Activated naive CD4-positive, alpha-beta T cell treated with anti-CD3 and anti-CD28 coated beads for 36 hours (primary cell): ENCODE data around the gene FBXW2. TPM values are rescaled to one million over a fixed set of nuclear protein-coding genes. Genes with fewer than 3 reads are reported as not detected.

Experiments used
- CTCF ChIA-PET: fragments of 350-600 bp; sonication (Branson Sonifier 250); formaldehyde crosslinking; loops from one replicate; lab custom pipeline; 2021; ENCODE audit warnings: antibody characterized with exemption; lab: Charles Lee
- DNase-seq: peaks from one replicate; pipeline ENCODE4 v3.0.0-alpha.2; 2020
- H3K27ac Mint-ChIP-seq: one replicate; pipeline ENCODE4 v1.8.0; 2021; ENCODE audit warnings: mild to moderate bottlenecking, mixed read lengths
- H3K27me3 Mint-ChIP-seq: one replicate; pipeline ENCODE4 v1.8.0; 2021; ENCODE audit warnings: low read depth, mixed read lengths
- H3K36me3 Mint-ChIP-seq: one replicate; pipeline ENCODE4 v1.8.0; 2021; ENCODE audit warnings: low read depth, mixed read lengths
- H3K4me1 Mint-ChIP-seq: one replicate; pipeline ENCODE4 v1.8.0; 2021; ENCODE audit warnings: low read depth, mixed read lengths
- H3K4me3 Mint-ChIP-seq: one replicate; pipeline ENCODE4 v1.8.0; 2021; ENCODE audit warnings: mild to moderate bottlenecking, moderate library complexity, mixed read lengths
- H3K9me3 Mint-ChIP-seq: one replicate; pipeline ENCODE4 v1.8.0; 2021; ENCODE audit warnings: mixed read lengths
- intact Hi-C: fragments of 100-400 bp; cut with micrococcal nuclease; formaldehyde crosslinking; loops from one replicate; pipeline ENCODE4 v1.15.1; 2023
- total RNA-seq, 2 experiments: library from RNA; stranded (reverse); gene quantifications; one replicate each; pipeline ENCODE4 v1.2.3, GENCODE V29; 2021

The FBXW2 gene
- total RNA-seq, 2 experiments from 2014 or later = 60.8 to 64.4 TPM

DNA sequence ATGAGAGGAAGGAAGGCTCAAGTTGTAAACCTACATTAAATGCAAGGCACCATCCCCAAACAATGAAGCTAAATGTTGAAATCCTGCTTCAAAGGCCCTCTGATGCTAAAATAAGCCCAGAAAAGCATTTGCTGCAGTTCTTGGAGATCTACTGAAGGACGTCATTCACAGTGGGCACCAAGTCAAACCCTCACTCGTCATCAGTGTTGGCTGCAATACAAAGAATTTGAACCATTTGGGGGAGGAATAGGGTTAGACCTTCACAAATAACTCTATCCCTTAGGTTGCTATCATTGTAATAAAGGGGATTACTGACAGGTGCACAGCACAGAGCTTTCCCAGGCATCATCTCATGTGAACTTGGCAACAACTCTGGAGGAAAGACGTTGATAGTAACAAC, 69.7 kb downstream of the FBXW2 start:
- CTCF ChIA-PET = no interaction called here
- Mint-ChIP-seq H3K27ac (no peak overlapping the region), H3K9me3 (no peaks in the 10 kb centered on the region), H3K4me1 (peaks cover 7% of the 10 kb centered on the region), H3K27me3 (no peaks in the 10 kb centered on the region), H3K36me3 (no peaks in the 10 kb centered on the region), H3K4me3 (no peak overlapping the region)
- DNase-seq = no peak
- intact Hi-C loops = no loop called here

DNA sequence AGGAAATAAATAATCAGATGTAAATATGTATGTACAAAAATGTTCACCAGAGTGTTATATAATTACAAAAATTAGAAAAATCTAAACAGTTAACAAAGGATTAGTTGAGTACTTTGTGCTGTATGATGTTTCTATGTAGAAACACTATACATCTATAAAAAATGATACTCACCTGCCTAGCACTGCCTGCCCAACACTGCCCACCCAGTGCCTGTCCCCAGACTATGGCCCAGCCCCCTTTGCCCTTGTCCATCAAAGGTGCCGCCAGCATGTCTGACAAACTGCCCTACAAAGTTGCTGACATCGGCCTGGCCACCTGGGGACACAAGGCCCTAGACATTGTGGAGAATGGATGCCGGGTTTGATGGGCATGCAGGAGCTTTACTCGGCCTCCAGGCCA, 72.8 kb downstream of the FBXW2 start:
- Mint-ChIP-seq H3K36me3 (no peaks in the 10 kb centered on the region), H3K4me1 (no peaks in the 10 kb centered on the region), H3K4me3 (no peak overlapping the region), H3K27ac (no peak overlapping the region), H3K27me3 (no peaks in the 10 kb centered on the region), H3K9me3 (no peaks in the 10 kb centered on the region)
- intact Hi-C loops = no loop called here
- DNase-seq = no peak
- CTCF ChIA-PET = interaction anchor here (0.7 to 1.6 kb wide), 2 partner anchors 10 to 491 kb away, joined by 3 read pairs; no protein-coding TSS in a partner anchor

DNA sequence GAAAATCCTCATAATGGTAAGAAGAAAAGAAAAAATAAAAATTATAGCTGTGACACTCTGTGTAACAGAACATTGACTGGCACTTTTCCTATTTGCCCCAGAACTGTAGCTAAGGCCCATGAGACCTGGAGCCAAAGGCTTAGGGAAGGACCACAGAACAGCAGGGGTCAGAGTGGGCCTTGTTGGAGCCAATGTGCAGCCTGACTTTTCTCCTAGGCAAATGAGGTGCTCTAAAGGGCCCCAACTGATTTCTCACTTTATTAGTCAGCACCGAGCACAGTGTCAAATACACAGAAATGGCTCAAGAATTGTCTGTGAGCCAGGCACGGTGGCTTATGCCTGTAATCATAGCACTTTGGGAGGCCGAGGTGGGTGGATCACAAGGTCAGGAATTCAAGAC, 74.9 kb downstream of the FBXW2 start:
- Mint-ChIP-seq H3K27me3 (no peaks in the 10 kb centered on the region), H3K9me3 (no peaks in the 10 kb centered on the region), H3K4me1 (peaks cover 3% of the 10 kb centered on the region), H3K36me3 (no peaks in the 10 kb centered on the region), H3K27ac (no peak overlapping the region), H3K4me3 (no peak overlapping the region)
- CTCF ChIA-PET = interaction anchor here (1.5 kb wide), 1 partner anchor 38 kb away, joined by 3 read pairs; no protein-coding TSS in a partner anchor
- DNase-seq = no peak
- intact Hi-C loops = no loop called here

DNA sequence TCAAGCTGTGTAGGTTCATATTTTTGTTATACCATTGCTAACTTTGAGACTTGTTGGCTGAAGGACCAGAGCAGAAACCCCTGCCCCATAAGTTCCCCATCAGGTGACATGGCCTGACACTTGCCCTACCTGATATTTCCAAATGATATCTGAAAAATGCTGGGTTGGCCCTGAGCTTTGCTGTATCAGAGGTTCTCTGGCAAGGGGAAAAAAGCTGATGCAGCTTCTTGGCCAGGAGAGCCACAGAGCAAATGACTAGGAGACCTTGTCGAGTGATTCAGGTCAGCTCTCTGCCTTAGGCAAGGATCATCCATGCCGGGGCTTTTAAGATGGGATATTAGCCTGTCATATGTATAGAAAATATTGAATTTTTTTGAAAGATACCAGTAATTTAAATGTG, 76.0 kb downstream of the FBXW2 start:
- Mint-ChIP-seq H3K27ac (no peak overlapping the region), H3K36me3 (no peaks in the 10 kb centered on the region), H3K4me1 (peaks cover 14% of the 10 kb centered on the region), H3K27me3 (no peaks in the 10 kb centered on the region), H3K9me3 (no peaks in the 10 kb centered on the region), H3K4me3 (no peak overlapping the region)
- CTCF ChIA-PET = interaction anchor here (0.6 to 1.5 kb wide), 3 partner anchors 40 to 504 kb away, joined by 3 to 4 read pairs (median 3); no protein-coding TSS in a partner anchor
- intact Hi-C loops = no loop called here
- DNase-seq = no peak

DNA sequence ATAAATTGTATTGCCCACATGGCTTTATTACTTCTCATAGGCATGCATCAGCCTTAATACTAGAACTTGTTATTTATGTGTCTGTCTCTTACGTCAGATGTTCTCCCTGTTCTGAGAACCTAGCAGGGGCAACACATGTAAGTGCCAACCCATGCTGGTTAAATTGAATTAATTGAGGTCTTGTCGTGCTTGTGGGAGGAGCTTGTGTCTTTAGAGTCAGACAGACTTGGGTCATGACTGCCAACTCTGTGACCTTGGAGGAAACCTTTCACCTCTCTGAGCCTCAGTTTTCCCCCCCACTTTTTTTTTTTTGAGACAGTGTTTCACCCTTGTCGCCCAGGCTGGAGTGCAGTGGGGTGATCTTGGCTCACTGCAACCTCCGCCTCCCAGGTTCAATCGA, 76.7 kb downstream of the FBXW2 start:
- H3K4me1 Mint-ChIP-seq = peaks cover 21% of the 10 kb centered on the region
- no peaks in the 10 kb centered on the region for H3K9me3 Mint-ChIP-seq
- intact Hi-C loops = no loop called here
- no peak overlapping the region for H3K27ac Mint-ChIP-seq
- CTCF ChIA-PET = interaction anchor here (1.2 to 1.4 kb wide), 2 partner anchors 10 to 343 kb away, joined by 3 read pairs; no protein-coding TSS in a partner anchor
- H3K27me3 Mint-ChIP-seq = no peaks in the 10 kb centered on the region
- no peak overlapping the region for H3K4me3 Mint-ChIP-seq
- DNase-seq = no peak
- H3K36me3 Mint-ChIP-seq = no peaks in the 10 kb centered on the region

DNA sequence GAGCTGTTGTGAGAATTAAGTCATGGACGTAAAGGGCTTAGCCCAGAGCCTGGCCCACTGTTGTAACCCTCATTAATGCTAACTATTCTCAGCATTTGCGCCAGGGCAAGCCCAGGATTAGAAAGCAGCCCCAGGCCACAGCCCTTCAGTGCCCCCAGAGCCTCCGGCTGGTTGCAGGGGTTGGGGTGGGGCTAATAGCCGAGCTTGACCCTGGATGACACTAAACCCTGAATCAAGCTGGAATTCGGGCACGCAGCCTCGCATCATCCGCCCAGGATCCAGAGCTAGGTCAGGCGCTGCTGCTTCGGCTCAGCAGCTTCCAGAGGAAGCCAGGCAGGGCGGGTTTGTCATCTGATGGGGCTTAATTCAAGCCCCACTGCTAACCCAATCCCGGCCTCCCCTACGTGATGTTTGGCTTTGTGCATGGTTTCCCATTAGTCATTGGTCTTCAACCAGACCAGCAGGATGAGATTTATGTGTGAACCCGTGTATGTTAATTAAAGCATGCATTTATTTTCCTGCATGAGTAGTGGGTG, 77.8 kb downstream of the FBXW2 start:
- H3K27me3 Mint-ChIP-seq = no peaks in the 10 kb centered on the region
- no peak for DNase-seq
- H3K9me3 Mint-ChIP-seq = no peaks in the 10 kb centered on the region
- H3K36me3 Mint-ChIP-seq = no peaks in the 10 kb centered on the region
- intact Hi-C loops = loop anchor here (2.0 kb wide), 1 partner anchor 405 kb away; no protein-coding TSS in a partner anchor
- H3K27ac Mint-ChIP-seq = no peak overlapping the region
- CTCF ChIA-PET = interaction anchor here (0.6 to 1.4 kb wide), 4 partner anchors 11 to 96 kb away, joined by 3 to 4 read pairs (median 4); no protein-coding TSS in a partner anchor
- peaks cover 31% of the 10 kb centered on the region for H3K4me1 Mint-ChIP-seq
- H3K4me3 Mint-ChIP-seq = peak overlapping the region; percentile 82

GRCh38 chr9:120714846-120715388, 78.3 kb downstream of the FBXW2 start:
- Mint-ChIP-seq H3K27me3 (no peaks in the 10 kb centered on the region), H3K4me3 (peak overlapping the region; percentile 82), H3K27ac (no peak overlapping the region), H3K9me3 (no peaks in the 10 kb centered on the region), H3K36me3 (no peaks in the 10 kb centered on the region), H3K4me1 (peaks cover 35% of the 10 kb centered on the region)
- no peak for DNase-seq
- CTCF ChIA-PET = interaction anchor here (0.6 to 1.4 kb wide), 3 partner anchors 12 to 95 kb away, joined by 3 to 4 read pairs (median 4); no protein-coding TSS in a partner anchor
- intact Hi-C loops = loop anchor here (1.0 to 5.0 kb wide), 10 partner anchors 41 to 487 kb away; partner anchors contain the start of genes CDK5RAP2, CNTRL, FBXW2 and RAB14

GRCh38 chr9:120714088-120714845, 78.9 kb downstream of the FBXW2 start, which contains the start of gene MEGF9:
TSS of gene MEGF9 (minus strand) at chr9:120714470. CDS start at chr9:120714358, 112 bp downstream.
- DNase-seq = peak; percentile 99
- Mint-ChIP-seq H3K4me3 (peak within 1 kb of the TSS; percentile 84), H3K27me3 (no peaks in the 10 kb centered on the region), H3K36me3 (no peaks in the 10 kb centered on the region), H3K9me3 (no peaks in the 10 kb centered on the region), H3K27ac (peak within 1 kb of the TSS; percentile 30), H3K4me1 (peaks cover 39% of the 10 kb centered on the region)
- CTCF ChIA-PET = interaction anchor here (0.5 to 1.0 kb wide), 2 partner anchors 94 to 502 kb away, joined by 3 to 4 read pairs; no protein-coding TSS in a partner anchor
- intact Hi-C loops = loop anchor here (1.0 to 5.0 kb wide), 10 partner anchors 42 to 488 kb away; partner anchors contain the start of genes CDK5RAP2, CNTRL, FBXW2 and RAB14

- H3K36me3 Mint-ChIP-seq = no peaks in the 10 kb centered on the region
- intact Hi-C loops = loop anchor here (1.0 to 5.0 kb wide), 10 partner anchors 43 to 489 kb away; partner anchors contain the start of genes CDK5RAP2, CNTRL, FBXW2 and RAB14
- CTCF ChIA-PET = interaction anchor here (1.6 kb wide), 1 partner anchor 93 kb away, joined by 8 read pairs; no protein-coding TSS in a partner anchor
Observed at GRCh38 chr9:120713257-120714087, 79.7 kb downstream of the FBXW2 start.

GRCh38 chr9:120712539-120713031, 80.6 kb downstream of the FBXW2 start:
- DNase-seq = no peak
- no peaks in the 10 kb centered on the region for H3K9me3 Mint-ChIP-seq
- H3K27ac Mint-ChIP-seq = no peak overlapping the region
- H3K27me3 Mint-ChIP-seq = no peaks in the 10 kb centered on the region
- intact Hi-C loops = loop anchor here (1.0 to 5.0 kb wide), 4 partner anchors 80 to 490 kb away; partner anchors contain the start of genes FBXW2 and RAB14
- H3K4me1 Mint-ChIP-seq = peaks cover 43% of the 10 kb centered on the region
- H3K36me3 Mint-ChIP-seq = no peaks in the 10 kb centered on the region
- CTCF ChIA-PET = interaction anchor here (1.6 kb wide), 1 partner anchor 93 kb away, joined by 8 read pairs; no protein-coding TSS in a partner anchor
- peak overlapping the region; percentile 84 for H3K4me3 Mint-ChIP-seq

More at GRCh38 chr9:120713257-120714087, 79.7 kb downstream of the FBXW2 start:
- peak; percentile 26 for DNase-seq
- Mint-ChIP-seq H3K4me1 (peaks cover 43% of the 10 kb centered on the region), H3K4me3 (peak overlapping the region; percentile 84), H3K9me3 (no peaks in the 10 kb centered on the region), H3K27me3 (no peaks in the 10 kb centered on the region), H3K27ac (peak overlapping the region; percentile 30)
